Measurements from ENCODE around the gene GALNT8.

DNA sequence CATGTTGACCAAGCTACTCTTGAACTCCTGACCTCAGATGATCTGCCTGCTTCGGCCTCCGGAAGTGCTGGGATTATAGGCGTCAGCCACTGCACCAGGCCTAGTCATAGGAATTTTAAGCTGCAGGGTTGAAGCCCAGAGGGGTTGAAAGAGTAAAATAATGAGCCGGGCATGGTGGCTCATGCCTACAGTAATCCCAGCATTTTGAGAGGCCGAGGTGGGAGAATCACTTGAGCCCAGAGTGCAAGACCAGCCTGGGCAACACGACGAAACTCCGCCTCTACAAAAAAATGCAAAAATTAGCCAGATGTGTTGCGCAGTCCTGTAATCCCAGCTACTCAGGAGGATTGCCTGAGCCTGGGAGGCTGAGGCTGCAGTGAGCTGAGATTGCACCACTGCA, 69.6 kb downstream of the GALNT8 start:
- TF ChIP-seq POLR2A (IDR thresholded peaks at IDR 0.05; ENCODE audit: low read depth, low read length) (no peak), POLR2AphosphoS5 (IDR thresholded peaks at IDR 0.05; ENCODE audit: low read depth, low read length) (no peak), TAF1 (IDR thresholded peaks at IDR 0.05; ENCODE audit: borderline replicate concordance, low read depth, low read length) (no peak)

Measured in GM12892 (cell line).